GM18909 (cell line): ENCODE results near the gene HSP90B1.

Experiments used
- ATAC-seq: cut with Tn5 transposase; IDR thresholded peaks from one replicate; pipeline ENCODE4 v1.9.1; 2021; ENCODE audit warnings: mild to moderate bottlenecking; ENCODE audit not compliant: unreplicated experiment, poor library complexity

The HSP90B1 gene

DNA sequence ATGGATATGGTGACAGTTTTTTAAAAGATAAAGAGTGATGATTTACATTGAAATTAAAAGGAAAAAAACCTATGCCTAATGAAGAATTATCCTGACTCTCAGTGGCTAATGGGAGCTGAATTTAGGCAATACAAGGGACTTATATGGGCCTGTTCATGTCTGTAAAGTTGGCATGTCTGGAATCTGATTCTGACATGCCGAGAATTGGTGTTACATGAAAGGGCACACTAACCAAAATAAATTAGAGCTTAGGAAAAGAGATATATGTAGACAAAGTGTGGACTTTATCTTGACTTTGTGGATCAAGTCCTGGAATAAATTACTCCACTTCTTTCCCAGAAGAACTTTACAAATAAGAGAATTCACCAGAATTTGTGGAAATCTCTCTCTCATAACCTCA lies 36.5 kb downstream of the HSP90B1 start:
- ATAC-seq, result no peak

DNA sequence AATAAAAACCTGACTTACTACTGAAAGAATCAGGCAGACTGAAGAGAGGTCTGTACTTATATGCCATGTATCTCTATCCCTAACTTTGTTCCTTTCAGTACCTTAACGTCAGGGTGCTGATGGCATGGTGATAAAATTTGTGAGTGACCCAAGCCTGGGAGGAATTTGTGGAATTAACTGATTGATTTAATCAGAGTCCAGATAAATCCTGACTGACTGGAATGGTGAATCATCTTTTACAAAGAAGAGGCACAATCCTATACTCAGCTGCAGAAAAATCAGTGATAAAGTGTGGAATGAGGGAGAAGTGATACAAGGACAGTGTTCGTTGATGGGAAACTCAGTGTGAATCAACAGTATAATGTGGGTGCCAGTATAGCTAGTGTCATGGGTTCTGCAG lies 39.2 kb downstream of the HSP90B1 start:
- ATAC-seq, result no peak

DNA sequence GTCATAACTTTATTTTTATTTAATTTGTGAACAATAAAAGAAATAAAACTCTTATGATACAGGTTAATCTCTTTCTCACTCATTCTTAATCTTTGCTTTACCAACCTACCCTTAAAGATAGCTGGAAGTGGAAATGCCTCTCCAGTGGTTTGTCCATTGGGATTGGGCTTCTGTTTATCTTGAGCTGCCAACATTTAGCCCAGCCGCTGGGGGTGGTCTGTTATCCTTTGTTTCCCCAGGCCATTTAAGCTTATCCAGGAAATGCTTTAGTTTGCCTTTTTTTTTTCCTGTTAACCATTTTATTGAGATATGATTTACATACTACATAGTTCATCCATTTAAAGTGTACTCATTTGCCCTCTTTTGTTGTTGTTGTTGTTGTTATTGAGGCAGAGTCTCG lies 43.7 kb downstream of the HSP90B1 start:
- no peak for ATAC-seq

DNA sequence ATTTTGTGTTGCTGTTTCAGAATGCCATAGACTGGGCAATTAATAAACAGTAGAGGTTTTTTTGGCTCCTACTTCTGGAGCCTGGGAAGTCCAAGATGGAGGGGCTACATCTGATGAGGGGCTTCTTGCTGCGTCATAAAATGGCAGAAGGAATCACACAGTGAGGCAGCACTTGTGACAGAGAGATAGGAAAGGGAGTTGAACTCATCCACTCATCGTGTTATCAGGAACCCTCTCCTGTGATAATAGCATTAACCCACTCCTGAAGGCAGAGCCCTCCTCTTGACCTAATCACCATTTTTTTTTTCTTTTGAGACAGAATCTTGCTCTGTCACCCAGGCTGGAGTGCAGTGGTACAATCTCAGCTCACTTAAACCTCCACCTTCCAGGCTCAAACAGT lies 45.2 kb downstream of the HSP90B1 start:
- ATAC-seq, result no peak

DNA sequence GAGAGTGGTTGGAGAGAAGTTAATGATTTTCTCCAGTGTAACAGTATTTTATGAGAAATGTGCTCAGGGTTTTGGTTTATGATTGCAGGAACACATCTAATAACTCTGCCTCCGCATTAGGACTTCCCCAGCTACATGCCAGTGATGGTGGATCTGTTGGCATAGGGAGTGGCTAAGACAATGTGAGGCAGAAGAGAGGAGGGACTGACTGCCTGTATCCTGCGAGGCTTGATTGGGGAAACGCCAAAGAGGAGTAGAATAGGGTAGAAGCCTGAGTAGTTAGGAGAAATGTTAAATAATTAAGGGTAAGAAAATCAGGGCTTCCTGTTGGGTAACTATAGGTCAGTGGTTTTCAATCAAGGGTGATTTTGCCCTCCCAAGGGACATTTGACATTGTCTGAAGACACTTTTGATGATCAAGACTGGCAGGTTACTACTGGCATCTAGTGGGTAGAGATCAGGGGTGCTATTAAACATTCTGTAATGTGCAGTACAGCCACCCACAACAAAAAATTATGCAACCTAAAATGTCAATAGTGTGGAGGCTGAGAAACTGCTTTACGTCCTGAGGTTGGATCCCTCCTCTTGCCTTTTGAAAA lies 48.3 kb downstream of the HSP90B1 start:
- ATAC-seq, result no peak

DNA sequence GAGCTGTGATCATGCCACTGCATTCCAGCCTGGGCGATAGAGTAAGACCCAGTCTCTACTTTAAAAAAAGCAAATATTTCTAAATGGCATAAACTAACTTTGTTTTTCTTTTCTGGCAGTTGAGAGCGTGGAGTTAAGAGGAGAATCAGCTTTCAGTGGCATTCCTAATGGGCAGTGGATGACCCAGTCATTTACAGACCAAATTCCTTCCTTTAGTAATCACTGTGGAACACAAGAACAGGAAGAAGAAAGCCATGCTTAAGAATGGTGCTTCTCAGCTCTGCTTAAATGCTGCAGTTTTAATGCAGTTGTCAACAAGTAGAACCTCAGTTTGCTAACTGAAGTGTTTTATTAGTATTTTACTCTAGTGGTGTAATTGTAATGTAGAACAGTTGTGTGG lies 56.6 kb downstream of the HSP90B1 start:
- ATAC-seq, result no peak

DNA sequence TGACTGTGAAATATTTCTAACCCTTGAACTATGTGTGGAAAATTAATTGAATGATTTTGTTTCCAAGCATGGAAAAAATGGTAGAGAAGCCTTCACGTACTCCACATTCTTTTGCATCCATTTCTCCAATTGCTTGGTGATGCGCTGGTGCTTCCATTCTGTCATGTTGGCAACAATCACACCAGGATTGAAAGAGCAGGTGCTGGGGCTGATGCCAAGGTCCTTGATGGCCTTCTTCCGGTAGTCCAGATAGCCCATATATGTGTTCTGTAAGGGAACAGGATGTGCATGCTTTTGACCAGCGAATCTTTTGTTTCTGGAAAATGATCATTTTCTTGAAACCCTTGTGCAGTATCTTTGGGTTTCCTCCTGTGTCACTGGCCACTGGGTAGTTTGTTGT lies 64.0 kb downstream of the HSP90B1 start:
- ATAC-seq, result no peak

DNA sequence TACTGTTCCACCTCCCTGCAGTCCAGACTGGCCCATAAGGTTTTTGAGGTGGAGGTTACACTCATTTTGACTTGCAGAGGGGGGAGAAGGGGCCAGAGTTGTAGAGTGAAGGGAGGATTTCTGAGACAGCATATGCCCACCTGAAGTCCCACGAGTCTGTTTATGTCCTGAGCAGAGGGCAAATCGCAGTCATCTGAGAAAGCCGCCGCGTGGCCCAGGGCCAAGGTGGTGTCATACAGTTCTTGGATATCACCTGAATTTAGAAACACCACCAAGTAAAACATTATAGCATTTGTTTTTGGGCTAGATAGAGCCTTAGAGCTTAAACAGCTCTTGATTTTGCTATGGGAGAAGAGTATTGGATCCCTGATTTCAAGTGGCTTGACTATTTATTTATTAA lies 66.4 kb downstream of the HSP90B1 start:
- no peak for ATAC-seq

DNA sequence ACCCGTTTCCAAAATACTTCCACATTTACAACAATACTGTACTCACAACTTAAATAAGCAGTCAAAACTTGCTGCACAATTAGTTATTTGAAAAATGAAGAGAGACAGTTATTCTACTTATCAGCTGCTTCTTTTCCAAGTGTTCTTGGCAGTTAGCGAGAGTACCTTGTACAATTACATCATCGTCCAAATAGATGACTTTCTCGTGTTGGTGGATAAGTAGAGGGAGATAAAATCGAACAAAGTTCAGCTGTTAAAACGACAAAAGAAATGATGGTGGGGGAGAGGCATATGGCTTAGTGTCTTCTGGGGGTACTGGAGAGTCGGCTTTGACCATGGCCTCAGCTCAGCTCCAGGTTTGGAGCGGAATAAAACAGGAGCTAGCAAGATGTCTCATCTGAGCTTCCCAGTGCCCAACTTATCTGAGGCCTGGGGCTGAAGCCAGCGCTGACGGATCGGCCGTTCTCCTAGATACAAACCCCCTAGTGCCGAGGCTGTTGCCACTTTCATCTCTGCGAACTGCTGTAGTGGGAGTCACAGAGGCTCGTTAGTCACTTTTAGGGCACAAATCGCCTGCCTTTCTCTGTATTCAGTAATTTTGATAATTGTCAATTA lies 67.2 kb downstream of the HSP90B1 start:
- ATAC-seq, result no peak
